Epithelial cell of proximal tubule (primary cell): ENCODE measurements around the gene TCERG1L. TPM values are rescaled to one million over a fixed set of nuclear protein-coding genes. Genes with fewer than 3 reads are reported as not detected.
"Not testable (repeated sequence)": the region's sequence is repeated elsewhere in the genome, so short reads cannot be mapped to it uniquely, and the experiment has no call there.

Experiments used
- DNase-seq: peaks from one replicate; pipeline ENCODE4 v3.0.0-alpha.2; 2011; ENCODE audit warnings: low read depth
- H3K4me3 ChIP-seq: 2 replicates; pipeline ENCODE4 v1.5.1; 2011; ENCODE audit warnings: low read depth, mild to moderate bottlenecking, low read length
- total RNA-seq: library from RNA; depleted of rRNA; stranded (reverse); fragments of >200 nt; gene quantifications from 2 replicates; pipeline ENCODE4 v1.2.3, GENCODE V29; 2015
- TF ChIP-seq, protein P1 (sequence below): conservative IDR thresholded peaks from 2 replicates; pipeline ENCODE4 v1.5.1; 2012; ENCODE audit warnings: low read depth, mild to moderate bottlenecking, low read length

TCERG1L gene
- total RNA-seq, 1 donor from 2014 or later: not detected

- H3K4me3 ChIP-seq: no peak overlapping the region
- TF ChIP-seq, protein P1, sequence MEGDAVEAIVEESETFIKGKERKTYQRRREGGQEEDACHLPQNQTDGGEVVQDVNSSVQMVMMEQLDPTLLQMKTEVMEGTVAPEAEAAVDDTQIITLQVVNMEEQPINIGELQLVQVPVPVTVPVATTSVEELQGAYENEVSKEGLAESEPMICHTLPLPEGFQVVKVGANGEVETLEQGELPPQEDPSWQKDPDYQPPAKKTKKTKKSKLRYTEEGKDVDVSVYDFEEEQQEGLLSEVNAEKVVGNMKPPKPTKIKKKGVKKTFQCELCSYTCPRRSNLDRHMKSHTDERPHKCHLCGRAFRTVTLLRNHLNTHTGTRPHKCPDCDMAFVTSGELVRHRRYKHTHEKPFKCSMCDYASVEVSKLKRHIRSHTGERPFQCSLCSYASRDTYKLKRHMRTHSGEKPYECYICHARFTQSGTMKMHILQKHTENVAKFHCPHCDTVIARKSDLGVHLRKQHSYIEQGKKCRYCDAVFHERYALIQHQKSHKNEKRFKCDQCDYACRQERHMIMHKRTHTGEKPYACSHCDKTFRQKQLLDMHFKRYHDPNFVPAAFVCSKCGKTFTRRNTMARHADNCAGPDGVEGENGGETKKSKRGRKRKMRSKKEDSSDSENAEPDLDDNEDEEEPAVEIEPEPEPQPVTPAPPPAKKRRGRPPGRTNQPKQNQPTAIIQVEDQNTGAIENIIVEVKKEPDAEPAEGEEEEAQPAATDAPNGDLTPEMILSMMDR: no peak
- no peak for DNase-seq
Measured at GRCh38 chr10:131154306-131155025, 157.1 kb downstream of the TCERG1L start.

GRCh38 chr10:131152456-131152855 is 159.1 kb downstream of the TCERG1L start:
- not testable (repeated sequence) for DNase-seq, H3K4me3 ChIP-seq

DNA sequence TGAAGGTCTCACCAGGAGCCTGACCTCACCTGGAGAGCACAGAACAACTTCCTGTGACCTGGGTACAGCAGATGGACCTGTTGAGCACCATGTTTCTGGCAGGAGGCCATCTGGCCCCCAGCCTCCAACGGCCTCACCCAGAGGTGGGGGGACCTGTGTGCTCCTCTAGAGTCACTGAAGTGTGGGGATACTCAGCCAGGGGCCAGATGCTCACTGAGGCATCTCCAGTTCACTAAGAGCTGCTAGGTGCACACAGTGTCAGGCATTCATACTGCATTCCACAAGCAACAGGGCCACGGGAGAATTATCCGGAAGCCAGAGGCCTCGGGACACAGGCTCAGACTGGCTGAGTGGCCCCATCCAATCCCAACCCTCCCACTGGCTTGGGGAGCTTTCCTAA is 161.4 kb downstream of the TCERG1L start:
- TF ChIP-seq, protein P1: no peak
- DNase-seq: no peak
- H3K4me3 ChIP-seq: no peak overlapping the region

DNA sequence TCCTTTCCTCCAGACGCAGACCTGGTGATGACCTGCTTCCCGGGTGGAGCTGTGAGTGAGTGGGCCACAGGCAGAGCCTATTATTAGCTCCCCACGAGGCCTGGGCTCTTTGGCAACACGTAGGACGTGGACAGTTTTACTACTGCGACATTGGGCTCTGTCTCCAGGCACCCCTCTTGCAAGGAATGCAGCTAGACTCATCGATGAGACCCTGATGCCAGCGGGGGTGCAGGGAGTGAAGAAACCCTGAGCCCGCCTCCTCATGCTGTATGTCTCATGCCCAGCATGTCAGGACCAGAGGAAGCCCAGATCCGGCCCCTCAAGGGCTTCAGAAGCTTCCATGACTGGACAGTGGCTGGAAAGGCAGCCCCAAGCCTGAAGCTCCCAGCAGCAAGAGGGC is 161.9 kb downstream of the TCERG1L start:
- TF ChIP-seq, protein P1: no peak
- DNase-seq: no peak
- H3K4me3 ChIP-seq: no peak overlapping the region

GRCh38 chr10:131149111-131149510 is 162.4 kb downstream of the TCERG1L start:
- DNase-seq: no peak
- H3K4me3 ChIP-seq: no peak overlapping the region
- TF ChIP-seq, protein P1: no peak

DNA sequence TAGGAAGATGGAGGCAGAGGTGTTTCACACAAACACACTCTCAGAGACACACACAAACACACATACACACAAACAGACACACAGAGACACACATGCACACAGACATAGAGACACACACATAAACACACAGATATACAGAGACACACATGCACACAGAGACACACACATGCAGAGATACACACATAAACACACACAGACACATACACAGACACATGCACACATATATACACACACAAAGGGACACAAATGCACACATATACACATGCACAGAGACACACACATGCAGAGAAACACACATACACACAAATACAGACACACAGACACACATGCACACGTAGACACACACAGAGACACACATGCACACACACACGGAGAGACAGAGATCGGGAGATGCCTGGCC is 163.3 kb downstream of the TCERG1L start:
- no peak for DNase-seq
- TF ChIP-seq, protein P1: no peak
- H3K4me3 ChIP-seq: no peak overlapping the region

GRCh38 chr10:131147301-131147975 is 164.1 kb downstream of the TCERG1L start:
- no peak overlapping the region for H3K4me3 ChIP-seq
- TF ChIP-seq, protein P1: no peak
- no peak for DNase-seq
